ENCODE measurements around the gene NPAS1. TPM values are rescaled to one million over a fixed set of nuclear protein-coding genes. Genes with fewer than 3 reads are reported as not detected.

The NPAS1 gene
- total RNA-seq, 3 donors from 2014 or later (not counting 1 experiment from before 2014, with no cell fraction given) = 0.64 to 0.65 TPM; not detected in 1

DNA sequence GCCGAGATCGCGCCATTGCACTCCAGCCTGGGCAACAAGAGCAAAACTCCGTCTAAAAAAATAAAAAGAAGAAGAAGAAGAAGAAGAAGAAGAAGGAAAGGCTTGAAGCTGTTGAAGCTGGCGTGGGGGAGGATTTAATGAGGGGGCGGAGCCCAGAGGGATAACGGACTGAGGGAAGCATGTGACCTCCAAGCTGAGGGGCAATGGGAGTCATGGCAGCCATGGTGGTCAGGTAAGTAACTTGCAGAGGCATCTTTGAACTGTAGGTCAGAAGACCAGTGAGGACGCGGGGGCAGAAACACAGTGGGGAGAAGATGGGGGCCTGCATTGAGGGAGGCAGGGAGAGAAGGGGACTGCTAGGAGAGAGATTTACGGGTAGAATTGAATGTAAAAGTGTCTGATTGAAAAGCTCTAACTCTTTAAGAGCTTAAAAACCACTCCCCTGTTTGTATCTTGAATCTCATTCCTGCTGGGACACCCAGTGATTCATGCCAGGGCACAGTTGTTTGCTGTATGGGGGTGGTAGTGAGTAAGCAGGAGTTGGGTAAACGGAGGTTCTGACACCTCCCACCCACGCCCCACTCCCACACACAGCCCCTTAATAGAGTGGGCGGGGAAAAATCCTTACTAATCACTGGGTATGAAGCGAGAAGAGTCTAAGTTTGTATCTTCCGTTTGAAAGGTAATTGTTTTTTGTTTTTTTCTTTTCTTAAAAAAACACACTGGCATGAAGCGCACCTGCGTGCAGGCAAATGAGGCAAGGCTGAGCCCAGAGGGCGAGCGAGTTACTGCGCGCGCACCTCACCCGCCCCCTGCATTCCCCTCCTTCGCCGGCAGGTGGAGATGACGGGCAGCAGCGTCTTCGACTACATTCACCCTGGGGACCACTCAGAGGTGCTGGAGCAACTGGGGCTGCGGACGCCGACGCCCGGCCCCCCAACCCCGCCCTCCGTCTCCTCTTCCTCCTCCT, 15.8 kb downstream of the NPAS1 start:
- peak; percentile 97 to 99 (median 97) for ATAC-seq
- peak; percentile 95 to 96 for DNase-seq
- no peaks in the 10 kb centered on the region for H3K9me3 Mint-ChIP-seq
- H3K27me3 Mint-ChIP-seq (ENCODE audit: low read depth in 2 of 2) = peaks cover 0 to 14% of the 10 kb centered on the region in 2 donors
- H3K4me3 Mint-ChIP-seq = peak overlapping the region; percentile 88
- H3K36me3 Mint-ChIP-seq = no peaks in the 10 kb centered on the region
- H3K27ac Mint-ChIP-seq = peak overlapping the region; percentile 70 to 73
- H3K4me1 Mint-ChIP-seq = peaks cover 16 to 24% of the 10 kb centered on the region in 2 donors
- Histone ChIP-seq H3K4me1 (ENCODE audit: control insufficient read depth, insufficient read depth, low read length) (peaks cover 22% of the 10 kb centered on the region), H3K27me3 (ENCODE audit: control insufficient read depth, insufficient read depth, low read length) (peaks cover 4% of the 10 kb centered on the region), H3K4me3 (ENCODE audit: low read length) (peak overlapping the region; percentile 42), H3K9me3 (ENCODE audit: control insufficient read depth, insufficient read depth, low read length) (no peaks in the 10 kb centered on the region), H3K27ac (ENCODE audit: low read length) (no peak overlapping the region), H3K36me3 (ENCODE audit: control insufficient read depth, insufficient read depth, low read length) (no peaks in the 10 kb centered on the region)
- intact Hi-C loops (cut with micrococcal nuclease) = loop anchor here (1.0 kb wide), 1 partner anchor 90 kb away; no protein-coding TSS in a partner anchor
- TF ChIP-seq, protein P1, sequence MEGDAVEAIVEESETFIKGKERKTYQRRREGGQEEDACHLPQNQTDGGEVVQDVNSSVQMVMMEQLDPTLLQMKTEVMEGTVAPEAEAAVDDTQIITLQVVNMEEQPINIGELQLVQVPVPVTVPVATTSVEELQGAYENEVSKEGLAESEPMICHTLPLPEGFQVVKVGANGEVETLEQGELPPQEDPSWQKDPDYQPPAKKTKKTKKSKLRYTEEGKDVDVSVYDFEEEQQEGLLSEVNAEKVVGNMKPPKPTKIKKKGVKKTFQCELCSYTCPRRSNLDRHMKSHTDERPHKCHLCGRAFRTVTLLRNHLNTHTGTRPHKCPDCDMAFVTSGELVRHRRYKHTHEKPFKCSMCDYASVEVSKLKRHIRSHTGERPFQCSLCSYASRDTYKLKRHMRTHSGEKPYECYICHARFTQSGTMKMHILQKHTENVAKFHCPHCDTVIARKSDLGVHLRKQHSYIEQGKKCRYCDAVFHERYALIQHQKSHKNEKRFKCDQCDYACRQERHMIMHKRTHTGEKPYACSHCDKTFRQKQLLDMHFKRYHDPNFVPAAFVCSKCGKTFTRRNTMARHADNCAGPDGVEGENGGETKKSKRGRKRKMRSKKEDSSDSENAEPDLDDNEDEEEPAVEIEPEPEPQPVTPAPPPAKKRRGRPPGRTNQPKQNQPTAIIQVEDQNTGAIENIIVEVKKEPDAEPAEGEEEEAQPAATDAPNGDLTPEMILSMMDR (IDR thresholded peaks at IDR 0.05) = peak; percentile 98
- whole genome bisulfite sequencing (ENCODE audit: insufficient coverage) = 8% methylated on average over 30 of the region's 35 CpGs

DNA sequence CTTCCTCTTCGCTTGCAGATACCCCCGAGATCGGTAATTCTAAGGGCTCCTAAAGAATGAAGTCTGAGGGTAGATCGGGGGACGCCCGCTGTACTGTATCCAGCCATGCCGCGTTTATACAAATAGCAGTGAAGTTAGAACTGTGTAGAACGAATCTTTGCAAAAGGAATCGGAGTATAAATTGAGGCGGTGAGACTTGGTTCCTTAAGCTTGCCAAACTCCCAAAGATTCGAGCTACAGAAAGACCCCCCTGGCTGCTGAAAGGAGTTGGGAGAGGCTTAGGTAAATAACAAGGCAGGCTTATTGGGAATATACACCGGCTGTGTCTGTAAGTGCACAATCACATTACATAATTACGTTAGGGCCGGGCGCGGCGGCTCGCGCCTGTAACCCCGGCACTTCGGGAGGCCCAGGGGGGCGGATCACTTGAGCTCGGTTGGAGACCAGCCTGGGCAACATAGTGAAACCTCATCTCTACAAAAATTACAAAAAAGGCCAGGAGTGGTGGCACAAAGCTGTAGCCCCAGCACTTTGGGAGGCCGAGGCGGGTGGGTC, 16.5 kb downstream of the NPAS1 start:
- peaks cover 16 to 24% of the 10 kb centered on the region in 2 donors for H3K4me1 Mint-ChIP-seq
- 13% methylated on average over 24 of the region's 26 CpGs for WGBS (ENCODE audit: insufficient coverage)
- ATAC-seq (peak; percentile 44 to 66 (median 63)), DNase-seq (no peak)
- Histone ChIP-seq H3K4me3 (ENCODE audit: low read length) (peak overlapping the region; percentile 42), H3K27me3 (ENCODE audit: control insufficient read depth, insufficient read depth, low read length) (peaks cover 4% of the 10 kb centered on the region), H3K27ac (ENCODE audit: low read length) (peak overlapping the region; percentile 23), H3K36me3 (ENCODE audit: control insufficient read depth, insufficient read depth, low read length) (no peaks in the 10 kb centered on the region), H3K9me3 (ENCODE audit: control insufficient read depth, insufficient read depth, low read length) (no peaks in the 10 kb centered on the region), H3K4me1 (ENCODE audit: control insufficient read depth, insufficient read depth, low read length) (peaks cover 22% of the 10 kb centered on the region)
- H3K27ac Mint-ChIP-seq = peak overlapping the region; percentile 70 to 73
- no peaks in the 10 kb centered on the region for H3K9me3 Mint-ChIP-seq
- intact Hi-C loops (cut with micrococcal nuclease) = no loop called here
- TF ChIP-seq, protein P1 (IDR thresholded peaks at IDR 0.05) = peak; percentile 58
- H3K36me3 Mint-ChIP-seq = no peaks in the 10 kb centered on the region
- peaks cover 0 to 9% of the 10 kb centered on the region in 2 donors for H3K27me3 Mint-ChIP-seq (ENCODE audit: low read depth in 2 of 2)
- peak overlapping the region; percentile 88 for H3K4me3 Mint-ChIP-seq

DNA sequence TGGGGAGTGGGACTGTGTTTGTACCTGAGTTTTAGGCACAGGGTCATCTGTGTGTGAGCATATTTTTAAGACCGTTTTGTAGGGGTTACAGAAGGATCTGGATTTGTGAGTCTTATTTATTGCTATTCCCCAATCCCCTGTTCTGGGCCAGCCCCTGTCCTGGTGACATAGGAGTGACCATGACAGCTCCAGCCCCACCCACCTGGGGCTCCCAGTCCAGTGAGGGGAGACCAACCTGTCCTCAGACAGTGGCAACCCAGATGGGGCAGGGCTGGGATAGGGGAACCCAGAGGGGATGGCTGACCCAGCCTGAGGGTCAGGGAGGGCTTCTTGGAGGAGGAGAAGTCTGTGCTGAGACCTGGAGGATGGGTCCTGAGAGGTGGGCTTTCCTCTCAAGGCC, 18.1 kb downstream of the NPAS1 start:
- ATAC-seq (no peak), DNase-seq (no peak)
- Mint-ChIP-seq H3K4me1 (peaks cover 16 to 20% of the 10 kb centered on the region in 2 donors), H3K36me3 (no peaks in the 10 kb centered on the region), H3K27ac (no peak overlapping the region), H3K27me3 (ENCODE audit: low read depth in 2 of 2) (no peaks in the 10 kb centered on the region), H3K4me3 (no peak overlapping the region), H3K9me3 (no peaks in the 10 kb centered on the region)
- Histone ChIP-seq H3K27me3 (ENCODE audit: control insufficient read depth, insufficient read depth, low read length) (no peaks in the 10 kb centered on the region), H3K4me1 (ENCODE audit: control insufficient read depth, insufficient read depth, low read length) (peaks cover 17% of the 10 kb centered on the region), H3K9me3 (ENCODE audit: control insufficient read depth, insufficient read depth, low read length) (no peaks in the 10 kb centered on the region), H3K4me3 (ENCODE audit: low read length) (no peak overlapping the region), H3K36me3 (ENCODE audit: control insufficient read depth, insufficient read depth, low read length) (no peaks in the 10 kb centered on the region), H3K27ac (ENCODE audit: low read length) (no peak overlapping the region)
- TF ChIP-seq, protein P1 (IDR thresholded peaks at IDR 0.05) = no peak
- intact Hi-C loops (cut with micrococcal nuclease) = no loop called here
- 86% methylated on average over 1 of the region's 1 CpG for WGBS (ENCODE audit: insufficient coverage)
